T-helper 2 cell treated with Interferon-gamma antibody and Interleukin-4, amounts not matched to agents 5 μg/mL and 100 μg/mL, for 36 hours (primary cell): ENCODE results near the gene ZNF595.
"Not testable (repeated sequence)": the region's sequence is repeated elsewhere in the genome, so short reads cannot be mapped to it uniquely, and the experiment has no call there.

Source experiments
- DNase-seq: peaks from one replicate; pipeline ENCODE4 v3.0.0; 2021; ENCODE audit warnings: low spot score
- H3K27ac Mint-ChIP-seq: one replicate; pipeline ENCODE4 v1.8.0; 2021; ENCODE audit warnings: mild to moderate bottlenecking, mixed read lengths
- H3K27me3 Mint-ChIP-seq: one replicate; pipeline ENCODE4 v1.8.0; 2021; ENCODE audit warnings: low read depth, mixed read lengths
- H3K36me3 Mint-ChIP-seq: one replicate; pipeline ENCODE4 v1.8.0; 2021; ENCODE audit warnings: low read depth, mixed read lengths
- H3K4me1 Mint-ChIP-seq: one replicate; pipeline ENCODE4 v1.8.0; 2021; ENCODE audit warnings: low read depth, mixed read lengths
- H3K4me3 Mint-ChIP-seq: one replicate; pipeline ENCODE4 v1.8.0; 2022; ENCODE audit warnings: mild to moderate bottlenecking, moderate library complexity, mixed read lengths
- H3K9me3 Mint-ChIP-seq: one replicate; pipeline ENCODE4 v1.8.0; 2021; ENCODE audit warnings: mixed read lengths

ZNF595 gene

GRCh38 chr4:52804-53479 lies at the start of gene ZNF595:
ZNF595 (plus strand) TSS chr4:53321; CDS start chr4:53489, 168 bp downstream.
- H3K36me3 Mint-ChIP-seq, H3K4me1 Mint-ChIP-seq, H3K9me3 Mint-ChIP-seq, DNase-seq, H3K27ac Mint-ChIP-seq, H3K27me3 Mint-ChIP-seq, H3K4me3 Mint-ChIP-seq: not testable (repeated sequence)

DNA sequence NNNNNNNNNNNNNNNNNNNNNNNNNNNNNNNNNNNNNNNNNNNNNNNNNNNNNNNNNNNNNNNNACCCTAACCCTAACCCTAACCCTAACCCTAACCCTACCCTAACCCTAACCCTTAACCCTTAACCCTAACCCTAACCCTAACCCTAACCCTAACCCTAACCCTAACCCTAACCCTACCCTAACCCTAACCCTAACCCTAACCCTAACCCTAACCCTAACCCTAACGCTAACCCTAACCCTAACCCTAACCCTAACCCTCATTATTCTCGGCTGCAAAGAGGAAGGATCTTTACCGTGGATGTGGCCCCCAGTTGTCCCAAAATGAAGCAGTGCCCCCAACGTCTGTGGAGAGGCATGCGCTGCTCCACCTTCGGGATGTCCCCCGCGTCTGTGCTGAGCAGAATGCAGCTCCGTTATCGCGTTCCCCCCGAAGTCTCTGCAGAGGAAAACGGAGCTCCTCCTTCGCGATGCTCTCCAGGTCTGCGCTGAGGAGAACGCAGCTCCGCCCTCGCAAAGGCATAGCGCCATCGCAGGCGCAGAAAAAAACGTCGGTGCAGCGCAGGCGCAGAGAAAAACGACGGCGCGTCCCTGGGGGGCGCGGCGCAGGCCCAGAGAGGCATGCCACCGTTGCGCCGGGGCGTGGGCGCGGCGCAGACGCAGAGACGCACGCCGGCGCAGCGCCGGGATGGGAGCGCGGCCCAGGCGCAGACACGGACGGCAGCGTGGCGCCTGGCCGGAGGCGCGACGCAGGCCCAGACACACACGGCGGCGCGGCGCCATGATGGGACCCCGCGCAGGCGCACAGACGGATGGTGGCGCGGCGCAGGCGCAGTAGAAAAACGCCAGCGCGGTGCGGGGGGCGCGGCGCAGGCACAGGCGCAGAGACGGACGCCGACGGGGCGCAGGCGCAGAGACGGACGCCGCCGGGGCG lies 42.9 kb upstream of the ZNF595 start:
- not testable (repeated sequence) for H3K27me3 Mint-ChIP-seq, H3K4me1 Mint-ChIP-seq, H3K36me3 Mint-ChIP-seq, H3K9me3 Mint-ChIP-seq, DNase-seq, H3K4me3 Mint-ChIP-seq, H3K27ac Mint-ChIP-seq

DNA sequence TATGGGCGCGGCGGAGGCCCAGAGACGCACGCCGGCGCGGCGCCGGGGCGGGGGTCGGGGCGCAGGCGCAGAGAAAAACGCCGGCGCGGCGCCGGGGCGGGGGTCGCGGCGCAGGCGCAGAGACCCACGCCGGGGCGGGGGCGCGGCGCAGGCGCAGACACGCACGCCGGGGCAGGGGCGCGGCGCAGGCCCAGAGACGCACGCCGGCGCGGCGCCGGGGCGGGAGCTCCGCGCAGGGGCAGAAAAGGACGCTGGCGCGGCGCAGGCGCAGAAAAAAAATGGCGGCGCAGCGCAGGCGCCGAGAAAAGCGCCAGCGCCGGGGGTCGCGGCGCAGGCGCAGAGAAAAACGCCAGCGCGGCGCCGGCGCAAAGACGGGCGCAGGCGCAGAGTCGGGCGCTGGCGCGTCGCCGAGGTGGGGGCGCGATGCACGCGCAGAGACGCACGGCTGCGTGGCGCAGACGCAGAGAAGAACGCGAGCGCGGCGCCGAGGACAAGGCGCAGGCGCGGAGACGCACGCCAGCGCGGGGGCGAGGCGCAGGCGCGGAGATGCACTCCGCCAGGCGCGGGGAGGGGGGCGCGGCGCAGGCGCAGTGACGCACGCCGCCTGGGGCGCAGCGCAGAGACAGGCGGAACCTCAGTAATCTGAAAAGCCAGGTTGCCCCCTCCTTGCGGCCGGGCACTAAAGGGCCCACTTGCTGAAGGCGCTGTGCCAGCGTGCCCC lies 41.9 kb upstream of the ZNF595 start:
- H3K9me3 Mint-ChIP-seq, H3K36me3 Mint-ChIP-seq, H3K27ac Mint-ChIP-seq, H3K4me1 Mint-ChIP-seq, DNase-seq, H3K4me3 Mint-ChIP-seq, H3K27me3 Mint-ChIP-seq: not testable (repeated sequence)

GRCh38 chr4:11816-12417 lies 41.2 kb upstream of the ZNF595 start:
- H3K4me1 Mint-ChIP-seq, result not testable (repeated sequence)

DNA sequence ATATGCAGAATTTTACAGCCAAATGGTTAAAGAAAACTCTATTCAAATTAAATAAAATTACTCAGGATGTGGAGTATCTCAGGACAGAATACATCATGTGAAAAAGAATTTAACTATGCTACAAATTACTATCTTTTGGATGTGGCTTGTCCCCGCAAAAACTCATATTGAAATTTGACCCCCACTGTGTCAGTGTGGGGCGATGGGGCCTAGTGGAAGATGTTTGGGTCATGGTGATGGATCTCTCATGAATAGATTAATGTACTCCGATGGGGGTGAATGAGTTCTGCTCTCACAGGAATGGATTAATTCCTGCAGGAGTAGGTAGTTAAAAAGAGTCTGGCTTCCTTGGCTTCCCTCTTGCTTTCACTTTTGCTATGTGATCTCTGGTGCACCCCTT lies 35.0 kb upstream of the ZNF595 start:
- H3K4me3 Mint-ChIP-seq, H3K4me1 Mint-ChIP-seq, H3K36me3 Mint-ChIP-seq, H3K9me3 Mint-ChIP-seq, DNase-seq, H3K27me3 Mint-ChIP-seq, H3K27ac Mint-ChIP-seq: not testable (repeated sequence)

More at GRCh38 chr4:11816-12417, 41.2 kb upstream of the ZNF595 start:
- not testable (repeated sequence) for H3K4me3 Mint-ChIP-seq, DNase-seq, H3K36me3 Mint-ChIP-seq, H3K9me3 Mint-ChIP-seq, H3K27me3 Mint-ChIP-seq, H3K27ac Mint-ChIP-seq

DNA sequence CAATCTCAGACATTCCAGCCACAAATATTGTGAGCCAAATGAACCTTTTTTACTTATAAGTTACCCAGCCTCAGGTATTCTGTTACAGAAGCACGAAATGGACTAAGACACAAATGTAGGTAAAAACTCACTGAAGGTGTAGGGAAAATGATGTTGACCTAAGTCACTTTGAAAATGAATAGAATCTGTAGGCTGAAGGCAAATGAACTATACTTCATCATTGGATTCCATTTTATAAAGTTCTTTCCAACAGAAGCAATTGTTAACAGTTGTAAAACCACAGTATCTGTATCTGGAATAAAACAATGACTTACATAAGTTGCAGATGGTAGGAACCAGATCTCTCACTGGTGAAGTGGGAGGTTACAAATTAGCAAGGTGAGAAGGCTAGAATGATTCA lies 34.5 kb upstream of the ZNF595 start:
- not testable (repeated sequence) for H3K27ac Mint-ChIP-seq, H3K4me1 Mint-ChIP-seq, H3K27me3 Mint-ChIP-seq, H3K9me3 Mint-ChIP-seq, H3K4me3 Mint-ChIP-seq, H3K36me3 Mint-ChIP-seq, DNase-seq

DNA sequence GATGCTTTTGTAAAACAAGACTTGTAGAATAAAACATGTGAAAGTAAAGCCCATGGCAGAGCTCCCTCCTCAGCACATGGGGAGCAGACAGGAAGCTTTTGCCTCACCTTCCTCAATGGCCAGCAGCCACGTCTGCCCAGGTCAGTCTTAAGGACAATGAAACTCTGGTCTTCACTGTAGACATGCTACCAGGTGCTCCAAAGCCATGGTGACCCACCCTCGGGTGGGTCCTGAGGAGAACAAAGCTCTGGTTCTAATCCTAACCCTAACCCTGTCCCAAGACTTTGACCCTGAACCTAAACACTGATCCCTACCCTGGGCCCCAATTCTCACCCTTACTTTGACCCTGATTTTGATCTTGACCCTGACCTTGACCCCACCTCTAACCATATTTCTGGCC lies 30.2 kb upstream of the ZNF595 start:
- H3K27me3 Mint-ChIP-seq, DNase-seq, H3K9me3 Mint-ChIP-seq, H3K4me3 Mint-ChIP-seq, H3K27ac Mint-ChIP-seq, H3K36me3 Mint-ChIP-seq, H3K4me1 Mint-ChIP-seq: not testable (repeated sequence)

DNA sequence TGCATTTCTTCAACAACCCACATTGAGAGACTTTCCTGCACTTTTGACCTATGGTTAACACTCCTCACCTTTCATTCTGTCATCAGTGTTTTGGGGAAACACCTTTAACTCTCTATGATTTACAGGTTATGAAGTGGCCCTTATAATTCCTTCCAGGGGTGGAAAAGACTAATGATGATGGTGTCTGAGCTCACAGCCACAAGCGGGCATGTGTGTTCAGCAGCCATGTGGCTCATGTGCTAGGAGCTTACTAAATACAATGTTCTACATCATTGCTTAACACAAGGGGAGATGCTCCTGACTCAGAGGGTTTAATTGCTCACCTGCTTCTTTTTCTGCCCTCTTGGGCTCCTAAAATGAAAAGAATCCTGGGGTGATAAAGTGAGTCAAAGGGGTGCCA lies 28.8 kb upstream of the ZNF595 start:
- not testable (repeated sequence) for H3K27me3 Mint-ChIP-seq, H3K27ac Mint-ChIP-seq, H3K9me3 Mint-ChIP-seq, H3K4me1 Mint-ChIP-seq, DNase-seq, H3K36me3 Mint-ChIP-seq, H3K4me3 Mint-ChIP-seq

DNA sequence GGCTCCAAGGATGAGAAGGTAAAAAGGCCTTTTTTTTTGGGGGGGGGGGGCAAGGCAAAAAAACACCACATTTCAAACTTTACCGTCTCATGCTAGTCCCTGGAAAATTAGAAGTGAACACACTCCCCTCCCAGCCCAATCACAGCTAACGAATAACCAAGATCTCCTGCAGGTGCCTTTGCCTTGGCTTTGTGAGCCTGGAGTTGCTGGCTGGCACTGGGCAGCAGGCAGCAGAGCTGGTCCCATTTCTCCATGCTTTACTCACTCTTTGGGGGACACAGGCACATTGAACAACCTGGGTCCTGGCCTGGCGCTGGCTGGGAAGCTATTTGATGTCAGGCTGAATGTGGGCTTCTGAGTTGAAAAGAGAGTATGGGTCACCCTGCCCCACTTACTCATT lies 25.6 kb upstream of the ZNF595 start:
- H3K9me3 Mint-ChIP-seq, H3K27ac Mint-ChIP-seq, DNase-seq, H3K36me3 Mint-ChIP-seq, H3K27me3 Mint-ChIP-seq, H3K4me3 Mint-ChIP-seq, H3K4me1 Mint-ChIP-seq: not testable (repeated sequence)

DNA sequence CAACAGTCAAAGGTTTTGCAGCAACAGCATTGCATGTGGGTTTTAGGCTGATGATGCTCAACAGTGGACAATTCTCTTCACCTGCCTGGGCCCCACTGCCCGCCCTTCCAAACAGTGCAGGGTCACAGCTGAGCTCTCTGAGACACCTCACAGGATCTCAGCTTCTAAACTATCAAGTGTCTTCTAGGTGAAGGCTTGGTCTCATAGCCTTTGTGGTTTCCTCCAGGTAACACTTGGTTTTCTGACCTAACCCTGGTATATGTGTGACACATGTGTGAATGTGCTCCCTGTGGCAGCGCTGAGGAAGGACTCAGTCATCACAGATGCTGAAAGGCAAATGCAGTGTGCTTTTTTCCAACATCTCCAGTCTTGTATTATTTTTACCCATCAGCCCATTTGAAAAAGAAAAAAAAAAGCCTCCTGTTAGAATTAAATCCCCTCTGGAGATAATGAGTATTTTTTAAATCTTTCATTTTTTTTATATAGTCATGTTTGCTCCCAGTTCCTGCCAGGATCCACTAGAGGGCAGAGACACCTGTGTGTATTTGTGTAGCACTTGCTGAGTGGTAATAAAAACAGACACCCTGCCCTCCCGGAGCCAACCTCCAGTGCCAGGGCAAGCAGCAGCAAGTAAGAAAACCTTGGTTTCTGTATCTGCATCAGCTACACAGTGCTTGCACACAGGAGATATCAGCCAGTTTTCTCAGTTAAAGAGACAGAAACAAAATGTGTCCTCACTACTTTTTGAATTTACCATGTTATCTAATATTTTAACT lies 24.2 kb upstream of the ZNF595 start:
- not testable (repeated sequence) for DNase-seq, H3K27ac Mint-ChIP-seq, H3K9me3 Mint-ChIP-seq, H3K27me3 Mint-ChIP-seq, H3K4me1 Mint-ChIP-seq, H3K36me3 Mint-ChIP-seq, H3K4me3 Mint-ChIP-seq

DNA sequence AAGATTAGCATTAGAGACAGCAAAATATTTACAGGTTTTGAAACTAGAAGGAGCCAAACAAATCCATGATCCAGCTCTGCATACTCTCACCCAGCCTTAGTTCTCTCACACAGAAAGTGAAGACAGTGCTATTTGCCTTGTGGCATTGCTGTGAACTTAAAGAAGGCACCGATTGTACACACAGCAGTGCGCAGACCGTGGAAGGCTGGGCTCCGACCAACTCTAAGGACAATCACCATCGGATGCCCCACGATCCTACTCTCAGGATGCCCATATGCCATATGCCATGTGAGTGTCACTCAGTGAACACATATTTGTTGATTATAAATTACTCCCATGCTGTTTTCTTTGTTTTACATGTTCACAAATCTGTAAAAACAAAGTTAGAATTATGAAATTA lies 19.8 kb upstream of the ZNF595 start:
- DNase-seq, H3K4me3 Mint-ChIP-seq, H3K4me1 Mint-ChIP-seq, H3K27me3 Mint-ChIP-seq, H3K27ac Mint-ChIP-seq, H3K36me3 Mint-ChIP-seq, H3K9me3 Mint-ChIP-seq: not testable (repeated sequence)

GRCh38 chr4:36559-37415 lies 16.3 kb upstream of the ZNF595 start:
- not testable (repeated sequence) for H3K4me1 Mint-ChIP-seq, H3K27ac Mint-ChIP-seq, DNase-seq, H3K36me3 Mint-ChIP-seq, H3K4me3 Mint-ChIP-seq, H3K9me3 Mint-ChIP-seq, H3K27me3 Mint-ChIP-seq

DNA sequence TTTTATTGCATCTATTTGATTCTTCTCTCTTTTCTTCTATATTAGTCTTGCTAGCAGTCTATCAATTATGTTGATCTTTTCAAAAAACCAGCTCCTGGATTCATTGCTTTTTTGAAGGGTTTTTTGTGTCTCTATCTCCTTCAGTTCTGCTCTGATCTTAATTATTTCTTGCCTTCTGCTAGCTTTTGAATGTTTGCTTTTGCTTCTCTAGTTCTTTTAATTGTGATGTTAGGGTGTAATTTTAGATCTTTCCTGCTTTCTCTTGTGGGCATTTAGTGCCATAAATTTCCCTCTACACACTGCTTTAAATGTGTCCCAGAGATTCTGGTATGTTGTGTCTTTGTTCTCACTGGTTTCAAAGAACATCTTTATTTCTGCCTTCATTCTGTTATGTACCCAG lies 14.9 kb upstream of the ZNF595 start:
- not testable (repeated sequence) for H3K4me3 Mint-ChIP-seq

More for the DNA sequence above, 14.9 kb upstream of the ZNF595 start:
- not testable (repeated sequence) for H3K27me3 Mint-ChIP-seq, H3K36me3 Mint-ChIP-seq, H3K4me1 Mint-ChIP-seq, H3K27ac Mint-ChIP-seq, H3K9me3 Mint-ChIP-seq, DNase-seq
